Neutrophil (primary cell): ENCODE data around the gene HELZ2.

ENCODE experiments used
- H3K27ac ChIP-seq: fragments of 200-600 bp; sonication (generic); 2 replicates; pipeline ENCODE4 v1.5.1; 2016; ENCODE audit warnings: mild to moderate bottlenecking, moderate library complexity
- H3K27me3 ChIP-seq: fragments of 200-600 bp; sonication (generic); 2 replicates; pipeline ENCODE4 v1.6.0; 2016; ENCODE audit warnings: mild to moderate bottlenecking
- H3K36me3 ChIP-seq: fragments of 200-600 bp; sonication (generic); 2 replicates; pipeline ENCODE4 v1.5.1; 2017
- H3K4me1 ChIP-seq, 2 experiments: fragments of 200-600 bp in 1 of 2; sonication (generic) in 1 of 2; 1 replicate in 1 of 2; 2 replicates in 1 of 2; pipeline versions ENCODE4 v1.5.1 to v1.6.1; 2013 to 2016; ENCODE audit warnings: low read depth in 1 of 2, low read length in 1 of 2, mild to moderate bottlenecking in 1 of 2, moderate library complexity in 1 of 2; ENCODE audit not compliant: control insufficient read depth in 1 of 2, insufficient read depth in 1 of 2
- H3K4me3 ChIP-seq, 2 experiments: fragments of 200-600 bp in 1 of 2; sonication (generic) in 1 of 2; 1 replicate in 1 of 2; 2 replicates in 1 of 2; pipeline ENCODE4 v1.5.1; 2013 to 2016; ENCODE audit warnings: low read depth in 1 of 2, low read length in 1 of 2, mild to moderate bottlenecking in 1 of 2, moderate library complexity in 1 of 2
- H3K9me3 ChIP-seq: fragments of 200-600 bp; sonication (generic); 2 replicates; pipeline ENCODE4 v1.5.1; 2016
- TF ChIP-seq, protein P1 (sequence below): fragments of 200-600 bp; sonication (generic); IDR thresholded peaks from 2 replicates; pipeline ENCODE4 v1.5.1; 2016; ENCODE audit warnings: antibody characterized with exemption

HELZ2 gene

GRCh38 chr20:63589261-63590217 is 15.5 kb upstream of the HELZ2 start:
- Histone ChIP-seq H3K4me3 (no peak overlapping the region), H3K27me3 (no peaks in the 10 kb centered on the region), H3K27ac (no peak overlapping the region), H3K36me3 (peaks cover 75% of the 10 kb centered on the region), H3K4me1 (peaks cover 31 to 34% of the 10 kb centered on the region in 2 experiments), H3K9me3 (no peaks in the 10 kb centered on the region)
- TF ChIP-seq, protein P1, sequence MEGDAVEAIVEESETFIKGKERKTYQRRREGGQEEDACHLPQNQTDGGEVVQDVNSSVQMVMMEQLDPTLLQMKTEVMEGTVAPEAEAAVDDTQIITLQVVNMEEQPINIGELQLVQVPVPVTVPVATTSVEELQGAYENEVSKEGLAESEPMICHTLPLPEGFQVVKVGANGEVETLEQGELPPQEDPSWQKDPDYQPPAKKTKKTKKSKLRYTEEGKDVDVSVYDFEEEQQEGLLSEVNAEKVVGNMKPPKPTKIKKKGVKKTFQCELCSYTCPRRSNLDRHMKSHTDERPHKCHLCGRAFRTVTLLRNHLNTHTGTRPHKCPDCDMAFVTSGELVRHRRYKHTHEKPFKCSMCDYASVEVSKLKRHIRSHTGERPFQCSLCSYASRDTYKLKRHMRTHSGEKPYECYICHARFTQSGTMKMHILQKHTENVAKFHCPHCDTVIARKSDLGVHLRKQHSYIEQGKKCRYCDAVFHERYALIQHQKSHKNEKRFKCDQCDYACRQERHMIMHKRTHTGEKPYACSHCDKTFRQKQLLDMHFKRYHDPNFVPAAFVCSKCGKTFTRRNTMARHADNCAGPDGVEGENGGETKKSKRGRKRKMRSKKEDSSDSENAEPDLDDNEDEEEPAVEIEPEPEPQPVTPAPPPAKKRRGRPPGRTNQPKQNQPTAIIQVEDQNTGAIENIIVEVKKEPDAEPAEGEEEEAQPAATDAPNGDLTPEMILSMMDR: no peak

- Histone ChIP-seq H3K27ac (no peak overlapping the region), H3K27me3 (no peaks in the 10 kb centered on the region), H3K4me3 (no peak overlapping the region), H3K9me3 (no peaks in the 10 kb centered on the region), H3K4me1 (peaks cover 34% of the 10 kb centered on the region in 2 experiments), H3K36me3 (peaks cover 67% of the 10 kb centered on the region)
- TF ChIP-seq, protein P1: no peak
Measured at GRCh38 chr20:63588641-63589041, 14.6 kb upstream of the HELZ2 start.

DNA sequence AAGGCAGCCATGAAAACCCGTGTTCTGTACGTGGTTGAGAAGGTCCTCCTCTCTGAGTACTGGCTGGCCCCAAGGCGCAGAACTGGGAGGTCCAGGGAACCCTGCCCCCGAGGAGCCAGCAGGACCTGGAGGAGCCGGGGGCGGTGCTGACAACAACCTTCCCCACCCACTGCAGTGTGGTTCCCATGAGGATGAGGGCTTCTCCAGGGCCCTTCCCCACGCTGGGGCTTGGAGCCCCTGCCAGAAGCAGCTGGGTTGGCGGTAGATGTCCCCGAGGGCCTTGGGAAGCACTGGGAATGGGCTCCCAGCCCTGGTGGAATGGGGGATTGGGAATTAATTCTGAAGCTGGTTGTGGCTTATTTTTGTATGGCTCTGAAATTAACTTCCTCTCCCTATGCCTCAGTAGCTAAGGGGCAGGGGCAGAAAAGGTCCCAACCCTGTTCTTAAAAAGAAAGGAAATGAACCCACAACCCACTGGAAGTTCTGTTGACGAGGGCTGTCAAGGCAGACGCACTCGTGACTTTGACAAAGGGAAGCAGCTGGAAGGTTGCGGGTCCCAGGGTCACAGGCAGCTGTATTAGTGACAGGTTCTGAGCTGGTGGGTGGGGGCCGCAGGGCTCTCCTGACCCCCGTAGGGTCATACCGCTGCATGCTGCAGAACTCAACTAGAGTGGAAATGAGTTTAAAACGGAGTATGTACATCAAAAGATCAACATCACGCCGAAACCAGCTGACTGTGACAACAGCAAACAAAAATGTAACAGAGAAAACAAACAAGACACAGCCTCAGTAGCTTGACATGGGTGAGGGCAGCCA is 13.9 kb upstream of the HELZ2 start:
- H3K27me3 ChIP-seq: no peaks in the 10 kb centered on the region
- no peak overlapping the region for H3K27ac ChIP-seq
- H3K4me1 ChIP-seq: peaks cover 34% of the 10 kb centered on the region in 2 experiments
- H3K36me3 ChIP-seq: peaks cover 60% of the 10 kb centered on the region
- H3K4me3 ChIP-seq: no peak overlapping the region
- TF ChIP-seq, protein P1: no peak
- no peaks in the 10 kb centered on the region for H3K9me3 ChIP-seq

GRCh38 chr20:63587256-63587655 is 13.2 kb upstream of the HELZ2 start:
- TF ChIP-seq, protein P1: no peak
- no peak overlapping the region for H3K4me3 ChIP-seq
- no peaks in the 10 kb centered on the region for H3K9me3 ChIP-seq
- no peaks in the 10 kb centered on the region for H3K27me3 ChIP-seq
- peaks cover 53% of the 10 kb centered on the region for H3K36me3 ChIP-seq
- no peak overlapping the region for H3K27ac ChIP-seq
- peaks cover 34% of the 10 kb centered on the region in 2 experiments for H3K4me1 ChIP-seq

DNA sequence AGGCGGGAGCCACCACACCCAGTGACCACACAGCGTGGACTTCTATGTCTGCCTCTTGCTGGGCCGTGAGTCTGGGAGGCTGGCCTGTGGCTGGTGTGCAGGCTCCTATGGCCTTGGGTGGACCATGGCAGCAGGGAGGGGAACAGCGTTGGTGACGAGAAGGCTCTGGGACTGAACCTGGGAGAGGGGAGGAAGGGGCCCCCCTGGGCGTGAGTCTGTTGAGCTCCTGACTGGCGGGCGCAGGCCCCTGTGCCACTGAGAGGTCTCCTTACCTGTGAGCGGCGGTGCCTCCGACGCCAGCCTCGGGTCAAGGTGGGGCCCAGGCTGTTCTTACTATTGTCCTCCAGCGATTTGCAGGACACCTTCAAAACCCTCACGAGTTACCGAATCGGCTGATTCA is 12.8 kb upstream of the HELZ2 start:
- no peaks in the 10 kb centered on the region for H3K9me3 ChIP-seq
- peaks cover 48% of the 10 kb centered on the region for H3K36me3 ChIP-seq
- H3K27me3 ChIP-seq: no peaks in the 10 kb centered on the region
- TF ChIP-seq, protein P1: no peak
- no peak overlapping the region for H3K4me3 ChIP-seq
- H3K4me1 ChIP-seq: peaks cover 34% of the 10 kb centered on the region in 2 experiments
- H3K27ac ChIP-seq: peak overlapping the region; percentile 78
